OCI-LY3 (cell line): ENCODE results near the gene FGFBP1.

Experiments used
- CTCF ChIP-seq: fragments of 200-600, 300-600 bp; sonication (generic); IDR thresholded peaks from 2 replicates; pipeline ENCODE4 v1.5.1; 2014; ENCODE audit warnings: antibody characterized with exemption, low read length, low read depth
- EZH2phosphoT487 ChIP-seq: fragments of 200-600 bp; shearing (Covaris generic); IDR thresholded peaks from 2 replicates; pipeline ENCODE4 v1.6.1; 2018; ENCODE audit warnings: antibody characterized with exemption, mixed run types, low read depth

GRCh38 chr4:15938640-15939039 is at the start of gene FGFBP1:
- TF ChIP-seq CTCF (no peak), EZH2phosphoT487 (no peak)
